ENCODE results near the gene TSPEAR.

TSPEAR gene

DNA sequence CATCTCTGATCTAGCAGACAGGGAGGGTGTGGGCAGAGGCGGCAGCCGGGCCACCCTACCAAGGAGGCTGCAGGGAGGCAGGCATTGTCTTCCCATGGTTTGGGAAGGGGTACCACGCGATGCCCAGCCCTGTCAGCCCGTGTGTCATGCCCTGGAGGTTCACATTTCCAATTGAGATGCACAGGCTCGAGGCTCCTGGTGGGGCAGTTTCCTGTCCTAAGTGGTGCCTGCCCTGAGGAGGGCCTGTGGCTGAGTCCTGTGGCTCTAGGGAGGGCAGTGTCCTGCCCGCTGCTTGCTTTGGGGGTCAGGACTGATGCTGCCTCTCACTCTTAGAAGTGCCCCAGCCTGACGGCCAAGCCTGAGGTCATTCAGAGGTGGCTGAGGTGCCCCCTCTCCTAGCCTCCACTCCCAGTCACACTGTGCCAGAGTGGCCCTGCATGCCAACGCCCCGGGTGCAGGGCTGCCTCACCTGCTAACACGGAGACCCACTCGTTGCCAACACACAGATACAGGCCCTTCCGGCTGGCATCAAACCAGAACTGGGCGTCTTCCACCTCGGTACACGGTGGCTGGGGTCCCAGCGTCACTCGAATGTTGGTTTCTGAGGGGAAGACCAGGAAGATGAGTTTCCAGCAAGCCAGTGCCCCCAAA is 183.3 kb downstream of the TSPEAR start:
- DNase-seq (ENCODE audit: low spot score): no peak

DNA sequence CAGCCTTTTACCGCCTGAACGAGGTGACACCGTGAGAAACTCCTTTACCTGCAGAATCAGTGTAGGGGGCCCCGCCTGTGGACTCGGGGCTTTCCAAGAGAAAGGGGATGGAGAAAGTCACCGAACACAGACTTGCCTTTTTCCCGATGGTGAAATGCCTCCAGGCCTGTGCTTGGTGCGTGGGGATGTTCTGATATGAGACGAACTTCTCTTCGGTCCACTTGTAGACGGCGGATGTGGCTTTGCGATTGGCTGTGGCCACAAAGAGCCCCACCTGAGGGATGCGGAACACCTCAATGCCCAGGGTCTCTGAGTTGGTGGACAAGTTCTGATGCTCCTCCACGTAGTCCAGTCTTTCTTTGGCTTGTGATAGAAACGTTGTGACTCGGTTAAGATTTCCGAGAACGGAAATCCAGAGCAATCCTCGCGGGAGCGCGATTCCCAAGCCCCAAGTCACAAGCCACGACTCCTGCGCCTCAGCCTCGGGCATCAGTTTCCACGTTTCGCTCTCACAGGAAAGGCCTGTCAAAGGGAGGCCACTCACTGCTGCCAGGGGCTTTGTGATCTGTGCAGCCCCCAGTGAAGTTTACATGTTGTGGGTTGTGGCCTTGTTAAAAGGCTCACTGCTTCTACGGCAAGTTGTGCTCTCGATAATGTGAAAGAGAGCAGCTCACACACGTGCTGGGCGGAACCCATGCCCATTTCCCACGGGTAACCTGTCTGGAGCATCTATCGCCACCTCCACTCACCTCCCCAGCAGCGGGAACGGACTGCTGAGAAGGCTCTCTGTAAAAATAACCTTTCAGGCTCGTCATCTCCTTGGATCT is 184.0 kb downstream of the TSPEAR start:
- DNase-seq (ENCODE audit: low spot score): no peak

- DNase-seq (ENCODE audit: low spot score): no peak
These were observed 185.0 kb downstream of the TSPEAR start for GRCh38 chr21:44526096-44526997.

- no peak for DNase-seq (ENCODE audit: low spot score)
These were observed 185.8 kb downstream of the TSPEAR start for GRCh38 chr21:44525391-44526095.

DNA sequence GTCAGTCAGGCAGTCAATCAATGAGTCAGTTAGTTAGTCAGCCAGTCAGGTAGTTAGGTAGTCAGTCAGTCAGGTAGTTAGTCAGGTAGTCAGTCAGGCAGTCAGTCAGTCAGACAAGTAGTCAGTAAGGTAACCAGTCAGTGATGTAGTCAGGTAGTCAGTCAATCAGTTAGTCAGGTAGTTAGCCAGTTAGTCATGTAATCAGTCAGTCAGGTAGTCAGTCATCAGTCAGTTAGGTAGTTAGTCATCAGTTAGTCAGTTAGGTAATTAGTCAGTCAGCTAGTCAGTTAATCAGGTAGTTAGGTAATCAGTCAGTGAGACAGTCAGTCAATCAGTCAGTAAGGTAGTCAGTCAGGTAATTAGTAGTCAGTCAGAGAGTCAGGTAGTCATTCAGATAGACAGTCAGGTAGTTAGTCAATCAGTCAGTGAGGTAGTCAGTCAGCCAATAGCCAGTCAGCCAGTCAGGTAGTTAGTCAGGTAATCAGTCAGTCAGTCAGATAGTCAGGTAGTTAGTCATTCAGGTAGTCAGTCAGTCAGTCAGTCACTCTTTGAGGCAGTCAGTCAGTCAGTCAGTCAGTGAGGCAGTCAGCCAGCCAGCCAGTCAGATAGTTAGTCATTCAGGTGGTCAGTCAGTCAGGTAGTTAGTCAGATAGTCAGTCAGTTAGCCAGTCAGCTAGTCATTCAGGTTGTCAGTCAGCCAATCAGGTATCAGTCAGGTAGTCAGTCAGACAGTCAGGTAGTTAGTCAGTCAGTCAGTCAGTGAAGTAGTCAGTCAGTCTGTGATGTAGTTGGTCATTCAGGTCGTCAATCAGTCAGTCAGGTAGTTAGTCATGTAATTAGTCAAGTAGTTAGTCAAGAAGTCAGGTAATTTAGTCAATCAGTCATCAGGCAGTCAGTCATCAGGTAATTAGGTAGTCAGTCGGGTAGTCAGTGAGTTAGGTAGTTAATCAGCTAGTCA is 186.7 kb downstream of the TSPEAR start:
- DNase-seq (ENCODE audit: low spot score): no peak

DNA sequence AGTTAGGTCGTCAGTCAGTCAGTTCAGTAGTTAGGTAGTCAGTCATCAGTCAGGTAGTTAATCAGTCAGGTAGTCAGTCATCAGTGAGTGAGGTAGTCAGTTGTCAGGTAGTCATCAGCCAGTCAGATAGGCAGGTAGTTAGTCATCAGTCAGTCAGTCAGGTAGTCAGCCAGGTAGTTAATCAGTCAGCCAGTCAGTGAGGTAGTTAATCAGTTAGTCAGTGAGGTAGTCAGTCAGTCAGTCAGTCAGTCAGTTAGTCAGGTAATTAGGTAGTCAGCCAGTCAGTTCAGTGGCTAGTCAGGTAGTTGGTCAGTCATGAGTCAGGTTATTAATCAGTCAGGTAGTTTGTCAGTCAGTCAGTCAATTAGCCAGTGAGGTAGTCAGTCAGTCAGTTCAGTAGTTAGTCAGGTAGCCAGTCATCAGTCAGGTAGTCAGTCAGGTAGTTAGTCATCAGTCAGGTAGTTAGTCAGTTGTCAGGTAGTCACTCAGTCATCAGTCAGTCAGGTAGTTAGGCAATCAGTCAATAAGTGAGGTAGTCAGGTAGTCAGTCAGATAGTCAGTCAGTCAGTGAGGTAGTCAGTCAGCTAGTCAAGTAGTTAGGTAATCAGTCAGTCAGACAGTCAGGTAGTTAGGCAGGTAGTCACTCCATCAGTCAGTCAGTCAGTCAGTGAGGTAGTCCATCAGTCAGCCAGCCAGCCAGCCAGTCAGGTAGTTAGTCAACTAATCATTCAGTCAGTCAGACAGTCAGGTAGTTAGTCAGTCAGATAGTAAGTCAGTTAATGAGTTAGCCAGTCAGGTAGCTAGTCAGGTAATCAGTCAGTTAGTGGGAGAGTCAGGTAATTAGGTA is 187.6 kb downstream of the TSPEAR start:
- no peak for DNase-seq (ENCODE audit: low spot score)

DNA sequence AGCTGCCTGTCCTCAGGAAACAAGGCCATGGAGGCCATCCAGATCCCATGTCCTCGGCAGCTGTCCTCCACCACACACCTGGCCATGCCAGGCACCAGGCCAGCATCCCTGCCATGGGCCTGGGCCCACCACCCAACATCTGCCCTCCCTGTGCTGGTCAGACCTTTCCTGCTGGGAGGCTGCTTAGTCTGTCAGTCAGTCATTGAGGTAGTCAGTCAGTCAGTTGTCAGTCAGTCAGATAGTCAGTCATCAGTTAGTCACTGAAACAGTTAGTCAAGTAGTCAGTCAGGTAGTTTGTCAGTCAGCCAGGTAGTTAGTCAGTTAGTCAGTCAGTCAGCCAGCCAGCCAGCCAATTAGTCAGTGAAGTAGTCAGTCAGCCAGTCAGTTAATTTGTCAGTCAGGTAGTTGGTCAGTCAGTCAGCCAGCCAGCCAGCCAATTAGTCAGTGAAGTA is 188.6 kb downstream of the TSPEAR start:
- DNase-seq (ENCODE audit: low spot score): no peak

DNA sequence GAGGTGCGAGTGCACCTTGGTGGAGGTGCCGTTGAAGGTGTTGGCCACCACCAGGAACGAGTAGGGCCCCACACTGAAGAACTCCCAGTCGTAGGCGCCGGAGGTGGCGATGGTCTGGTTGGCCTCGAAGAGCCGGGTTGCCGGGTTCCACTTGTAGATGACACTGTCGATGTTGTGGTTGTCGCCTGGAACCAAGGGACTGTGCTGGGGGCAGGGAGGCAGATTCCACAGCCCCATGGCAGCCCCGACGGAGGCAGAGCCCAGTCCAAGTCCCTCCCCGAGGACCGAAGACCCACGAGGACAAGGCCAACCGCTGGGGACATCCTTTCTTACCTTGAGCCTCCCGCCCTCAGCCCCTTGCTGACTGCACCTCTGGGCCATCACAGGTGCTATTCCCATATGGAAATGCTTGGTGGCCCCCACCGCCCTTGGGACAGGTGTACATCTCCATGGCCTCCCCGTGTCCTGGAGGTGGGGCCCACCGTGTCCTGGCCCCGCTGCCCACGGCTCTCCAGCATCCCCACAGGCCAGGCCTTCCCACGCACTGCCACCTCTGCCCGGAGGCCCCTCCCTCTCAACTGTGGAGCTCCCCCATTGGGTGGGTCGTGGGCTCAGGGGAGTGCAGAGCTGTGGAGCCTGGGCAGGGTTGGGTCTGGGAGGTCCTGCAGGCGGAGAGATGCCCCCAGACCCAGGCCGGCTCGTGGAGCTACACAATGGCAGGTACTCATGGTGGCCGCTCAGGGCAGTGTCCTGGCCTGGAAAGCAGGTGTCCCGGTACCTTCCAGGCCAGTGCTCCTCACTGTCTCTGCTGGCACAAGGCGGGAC is 189.2 kb downstream of the TSPEAR start:
- DNase-seq (ENCODE audit: low spot score): no peak

DNA sequence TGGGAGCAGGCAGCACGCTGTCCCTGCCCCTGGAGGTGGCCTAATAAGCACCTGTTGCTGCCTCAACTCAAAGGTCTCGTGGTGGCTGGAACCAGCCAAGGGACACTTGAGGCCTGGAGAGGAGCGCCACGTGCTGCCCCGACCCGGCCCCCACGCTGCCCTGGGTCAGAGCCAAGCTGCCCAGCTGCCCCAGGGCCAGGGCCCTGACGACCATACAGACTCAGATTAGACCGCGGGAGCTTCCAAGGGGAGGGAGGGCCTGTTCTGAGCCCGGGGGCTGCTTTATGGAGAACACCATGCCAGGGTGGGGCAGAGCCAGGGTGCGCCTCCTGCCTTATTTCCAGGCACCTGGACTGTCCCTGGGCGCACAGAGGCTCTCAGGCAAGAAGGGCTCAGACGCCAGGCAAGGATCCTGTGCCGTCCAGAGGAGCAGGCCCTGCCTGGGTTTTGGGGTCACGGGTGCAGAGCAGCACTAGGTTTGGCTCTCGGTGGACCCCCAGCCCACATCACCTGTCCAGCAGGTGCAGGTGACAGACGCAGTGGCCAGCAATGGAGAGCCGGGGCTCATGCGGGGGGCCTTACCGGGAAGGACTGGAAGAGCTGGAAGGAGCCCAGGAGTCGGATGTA is 190.0 kb downstream of the TSPEAR start:
- no peak for DNase-seq (ENCODE audit: low spot score)

DNA sequence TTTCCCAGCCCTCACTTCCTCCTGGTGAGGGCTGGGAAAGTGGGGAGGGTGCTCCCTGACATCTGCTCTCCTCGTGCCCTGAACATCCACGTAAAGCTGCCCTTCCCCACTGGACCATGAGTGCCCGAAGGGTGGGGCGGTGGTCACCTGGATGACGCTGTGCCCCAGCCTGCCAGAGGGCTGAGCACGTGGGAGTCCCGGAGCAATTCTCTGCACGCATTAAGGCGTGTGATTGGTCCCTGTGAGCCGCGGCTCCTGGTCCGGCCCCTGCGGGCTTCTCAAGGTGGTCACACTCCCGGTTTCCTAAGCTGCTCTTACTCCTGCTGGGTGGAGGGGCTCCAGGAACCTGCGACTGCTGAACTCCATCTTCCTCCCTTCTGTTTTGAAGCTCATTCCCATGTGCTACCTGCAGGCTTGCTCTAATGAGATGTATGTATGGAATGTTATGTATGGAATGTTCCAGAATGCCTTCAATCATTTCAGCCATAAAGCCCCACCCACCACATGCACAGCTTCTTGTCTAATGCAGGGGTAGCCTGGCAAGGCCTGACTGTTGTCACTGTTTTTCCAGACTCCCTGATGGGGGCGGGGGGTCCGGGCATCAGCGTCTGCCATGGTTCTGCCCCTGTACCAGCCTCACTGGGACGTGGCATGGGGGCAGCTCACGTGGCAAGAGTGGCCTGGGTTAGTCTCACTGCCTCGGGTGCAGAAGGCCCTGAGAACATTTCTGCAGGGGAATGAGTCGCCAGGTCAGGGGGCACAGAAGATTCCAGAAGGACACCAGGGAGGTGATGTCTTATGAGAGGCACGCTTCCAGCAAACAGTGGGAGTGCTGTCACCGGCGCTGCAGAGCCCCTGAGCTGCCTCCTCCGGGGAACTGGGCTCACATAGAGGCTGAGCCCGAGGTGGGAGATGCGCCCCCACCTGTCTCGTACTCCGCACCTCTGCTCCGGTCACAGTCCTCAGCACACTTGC is 190.8 kb downstream of the TSPEAR start:
- no peak for DNase-seq (ENCODE audit: low spot score)

GRCh38 chr21:44519346-44520325 is 191.7 kb downstream of the TSPEAR start:
- DNase-seq (ENCODE audit: low spot score): no peak

DNA sequence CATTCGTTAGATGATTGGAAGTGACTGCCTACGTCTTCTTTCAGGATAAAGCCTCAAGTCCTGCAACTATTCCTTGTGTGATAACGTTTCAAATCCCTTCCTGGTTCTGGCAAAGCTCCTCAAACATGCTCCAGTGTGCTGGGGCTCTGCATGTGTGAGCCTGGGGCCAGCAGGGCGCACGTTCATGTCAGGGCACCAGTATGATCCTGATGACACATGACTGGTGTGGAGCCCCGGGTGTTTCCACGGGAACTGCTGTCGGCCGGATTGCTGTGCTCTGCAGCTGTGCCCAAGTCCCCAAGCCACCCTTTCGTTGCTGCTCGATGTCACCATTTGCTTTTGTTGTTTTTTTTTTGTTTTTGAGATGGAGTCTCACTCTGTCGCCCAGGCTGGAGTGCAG is 192.7 kb downstream of the TSPEAR start:
- no peak for DNase-seq (ENCODE audit: low spot score)

DNA sequence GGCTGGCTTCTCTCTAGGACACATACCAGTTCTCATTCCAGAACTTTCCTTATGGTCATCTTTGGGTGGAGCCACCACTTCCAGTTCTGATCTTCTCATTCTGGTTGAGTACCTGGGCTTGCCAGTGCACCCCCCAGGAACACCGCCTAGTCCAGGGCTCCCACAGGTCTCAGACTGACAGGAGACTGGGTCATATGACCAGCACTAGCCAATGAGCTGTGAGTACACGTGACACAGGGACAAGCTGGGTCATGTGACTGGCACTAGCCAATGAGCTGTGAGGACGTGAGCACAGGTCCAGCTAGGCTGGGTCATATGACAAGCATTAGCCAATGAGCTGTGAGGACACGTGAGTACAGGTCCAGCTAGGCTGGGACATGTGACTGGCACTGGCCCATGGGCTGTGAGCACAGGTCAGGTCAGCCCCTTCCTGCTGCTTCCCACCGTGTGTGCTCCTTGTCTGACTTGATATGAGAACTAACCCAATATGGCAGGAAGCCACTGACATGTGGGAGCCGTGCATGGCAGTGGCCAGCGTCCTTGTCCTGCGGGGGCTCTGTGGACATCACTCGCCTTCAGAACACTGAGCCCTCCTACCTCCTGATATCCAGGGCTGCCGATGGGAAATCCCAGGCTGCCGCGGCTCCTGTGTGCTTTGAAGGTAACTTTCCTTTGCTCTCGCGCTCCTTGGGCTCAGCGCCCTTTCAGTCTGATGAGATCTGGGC is 194.0 kb downstream of the TSPEAR start:
- no peak for DNase-seq (ENCODE audit: low spot score)

GRCh38 chr21:44516828-44517174 is 194.6 kb downstream of the TSPEAR start:
- no peak for DNase-seq (ENCODE audit: low spot score)

- DNase-seq (ENCODE audit: low spot score): no peak
These were observed 195.0 kb downstream of the TSPEAR start for GRCh38 chr21:44516342-44516741.
